GM12873 (cell line): Measurements from ENCODE around the gene GRIA4.

ENCODE experiments used
- CTCF ChIP-seq: IDR thresholded peaks from 2 replicates; pipeline ENCODE4 v1.5.1; 2012; ENCODE audit warnings: low read depth, mild to moderate bottlenecking, moderate library complexity, low read length, control low read depth; ENCODE audit not compliant: insufficient read depth; ENCODE audit errors: missing control alignments

Gene GRIA4

GRCh38 chr11:105718641-105719040 lies 108.8 kb downstream of the GRIA4 start:
- TF ChIP-seq CTCF = no peak

- TF ChIP-seq CTCF = no peak
Observed at GRCh38 chr11:105719073-105719822, 109.4 kb downstream of the GRIA4 start.

GRCh38 chr11:105720096-105720495 lies 110.2 kb downstream of the GRIA4 start:
- TF ChIP-seq CTCF = no peak

GRCh38 chr11:105723269-105723668 lies 113.4 kb downstream of the GRIA4 start:
- TF ChIP-seq CTCF = no peak

GRCh38 chr11:105732611-105733010 lies 122.7 kb downstream of the GRIA4 start:
- TF ChIP-seq CTCF = no peak

GRCh38 chr11:105734426-105734825 lies 124.6 kb downstream of the GRIA4 start:
- TF ChIP-seq CTCF = no peak

- no peak for TF ChIP-seq CTCF
Observed at GRCh38 chr11:105738251-105738650, 128.4 kb downstream of the GRIA4 start.
